Fibroblast of lung (primary cell): Measurements from ENCODE around the gene REPIN1. TPM values are rescaled to one million over a fixed set of nuclear protein-coding genes. Genes with fewer than 3 reads are reported as not detected.
A peak's percentile ranks its signal among the peaks of the same experiment; 100 is the strongest.

Experiments used
- DNase-seq, 2 donors: peaks; one replicate each; pipeline versions ENCODE4 v3.0.0 to v3.0.0-alpha.2; 2010; ENCODE audit warnings: low read depth in 2 of 2
- H2AFZ ChIP-seq: 2 replicates; pipeline ENCODE4 v1.5.1; 2012; ENCODE audit warnings: low read length, control low read depth, inconsistent platforms
- H3K27ac ChIP-seq: 2 replicates; pipeline ENCODE4 v1.5.1; 2011; ENCODE audit warnings: low read length, control low read depth; ENCODE audit not compliant: insufficient read depth
- H3K27me3 ChIP-seq: 2 replicates; pipeline ENCODE4 v1.5.1; 2011; ENCODE audit warnings: mild to moderate bottlenecking, low read length; ENCODE audit not compliant: control insufficient read depth, insufficient read depth
- H3K36me3 ChIP-seq: 2 replicates; pipeline ENCODE4 v1.5.1; 2011; ENCODE audit warnings: low read length; ENCODE audit not compliant: control insufficient read depth, insufficient read depth
- H3K4me1 ChIP-seq: 2 replicates; pipeline ENCODE4 v1.5.1; 2011; ENCODE audit warnings: low read length; ENCODE audit not compliant: control insufficient read depth, insufficient read depth; ENCODE audit errors: extremely low read depth
- H3K4me2 ChIP-seq: 2 replicates; pipeline ENCODE4 v1.5.1; 2011; ENCODE audit warnings: low read length, control low read depth; ENCODE audit not compliant: insufficient read depth; ENCODE audit errors: extremely low read depth
- H3K4me3 ChIP-seq, 4 experiments: fragments of 200-600 bp in 1 of 4; sonication (generic) in 1 of 4; replicated peaks in 1 of 4; 2 replicates each; pipeline ENCODE4 v1.5.1; 2011 to 2016; ENCODE audit warnings: low read length in 4 of 4, low read depth in 3 of 4, mild to moderate bottlenecking in 3 of 4, control low read depth in 2 of 4, inconsistent platforms in 1 of 4, mixed read lengths in 1 of 4; ENCODE audit not compliant: insufficient read depth in 1 of 4; ENCODE audit errors: control extremely low read depth in 1 of 4
- H3K79me2 ChIP-seq: 2 replicates; pipeline ENCODE4 v1.5.1; 2012; ENCODE audit warnings: mild to moderate bottlenecking, low read length, inconsistent platforms; ENCODE audit not compliant: control insufficient read depth, insufficient read depth
- H3K9ac ChIP-seq: 2 replicates; pipeline ENCODE4 v1.5.1; 2011; ENCODE audit warnings: mild to moderate bottlenecking, low read length, control low read depth; ENCODE audit not compliant: insufficient read depth
- H3K9me3 ChIP-seq: 2 replicates; pipeline ENCODE4 v1.5.1; 2012; ENCODE audit warnings: low read depth, low read length; ENCODE audit not compliant: control insufficient read depth, insufficient read depth
- H4K20me1 ChIP-seq: 2 replicates; pipeline ENCODE4 v1.5.1; 2011; ENCODE audit warnings: low read length; ENCODE audit not compliant: control insufficient read depth, insufficient read depth; ENCODE audit errors: extremely low read depth
- EZH2 ChIP-seq: IDR thresholded peaks from 2 replicates; pipeline ENCODE4 v1.5.1; 2012; ENCODE audit warnings: low read length, control low read depth, mild to moderate bottlenecking; ENCODE audit errors: missing control alignments
- polyA plus RNA-seq, 2 donors: library from polyadenylated mRNA; depleted of rRNA in 1 of 2; stranded (reverse) in 1 of 2; unstranded in 1 of 2; fragments of >200 nt; gene quantifications; 2 replicates each; pipeline ENCODE4 v1.2.1, GENCODE V29; 2011 to 2012; ENCODE audit warnings: missing spikeins in 1 of 2
- total RNA-seq: library from RNA; depleted of rRNA; stranded (reverse); fragments of >200 nt; gene quantifications from 2 replicates; pipeline ENCODE4 v1.2.1, GENCODE V29; 2014
- TF ChIP-seq, protein P1 (sequence below), 2 donors: IDR thresholded peaks in 1 of 2; conservative IDR thresholded peaks in 1 of 2; 1 replicate in 1 of 2; 2 replicates in 1 of 2; pipeline ENCODE4 v1.5.1; 2011 to 2012; ENCODE audit warnings: low read length in 2 of 2, control low read depth in 1 of 2, inconsistent platforms in 1 of 2, low read depth in 1 of 2, mild to moderate bottlenecking in 1 of 2

REPIN1 gene
- total and polyA plus RNA-seq, 2 donors (not counting 1 experiment from before 2014, with no cell fraction given): 20.8 to 41.3 TPM

DNA sequence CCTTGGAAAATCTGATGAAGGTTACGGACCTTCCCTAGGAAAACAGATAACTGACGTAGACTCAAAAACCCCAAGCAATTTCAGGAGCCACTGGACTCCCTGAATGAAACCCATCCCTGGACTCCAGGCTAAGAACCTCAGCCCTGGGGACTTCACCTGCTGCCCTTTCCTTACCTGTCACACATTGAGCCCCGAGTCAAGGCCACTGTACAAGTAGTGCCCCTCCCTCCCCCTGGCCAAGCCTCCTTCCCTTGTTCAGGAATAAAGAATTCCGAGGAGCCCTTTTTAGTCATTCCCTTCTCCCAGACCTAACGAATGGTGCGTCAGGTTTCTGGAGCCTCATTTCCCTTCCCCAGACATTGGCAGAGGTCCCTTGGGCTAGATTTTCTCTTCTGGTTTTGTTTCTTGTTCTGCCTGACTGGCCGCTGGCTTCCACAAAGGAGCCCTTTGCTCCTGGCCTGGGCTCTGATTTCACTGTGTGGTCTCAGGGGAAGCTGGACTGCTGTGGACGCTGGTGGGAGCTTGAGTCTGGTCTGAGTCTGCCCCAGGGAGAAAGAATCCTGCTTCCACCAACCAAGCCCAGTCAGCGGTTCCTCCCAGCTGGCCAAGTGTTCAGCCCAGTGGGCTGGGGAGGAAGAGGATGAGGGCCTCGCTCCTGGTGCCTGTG is 42.2 kb downstream of the REPIN1 start:
- peaks cover 8% of the 10 kb centered on the region for H3K4me1 ChIP-seq
- peaks cover 3% of the 10 kb centered on the region for H3K27me3 ChIP-seq
- H3K9me3 ChIP-seq: no peaks in the 10 kb centered on the region
- H3K9ac ChIP-seq: no peak overlapping the region
- H4K20me1 ChIP-seq: no peaks in the 10 kb centered on the region
- TF ChIP-seq, protein P1, sequence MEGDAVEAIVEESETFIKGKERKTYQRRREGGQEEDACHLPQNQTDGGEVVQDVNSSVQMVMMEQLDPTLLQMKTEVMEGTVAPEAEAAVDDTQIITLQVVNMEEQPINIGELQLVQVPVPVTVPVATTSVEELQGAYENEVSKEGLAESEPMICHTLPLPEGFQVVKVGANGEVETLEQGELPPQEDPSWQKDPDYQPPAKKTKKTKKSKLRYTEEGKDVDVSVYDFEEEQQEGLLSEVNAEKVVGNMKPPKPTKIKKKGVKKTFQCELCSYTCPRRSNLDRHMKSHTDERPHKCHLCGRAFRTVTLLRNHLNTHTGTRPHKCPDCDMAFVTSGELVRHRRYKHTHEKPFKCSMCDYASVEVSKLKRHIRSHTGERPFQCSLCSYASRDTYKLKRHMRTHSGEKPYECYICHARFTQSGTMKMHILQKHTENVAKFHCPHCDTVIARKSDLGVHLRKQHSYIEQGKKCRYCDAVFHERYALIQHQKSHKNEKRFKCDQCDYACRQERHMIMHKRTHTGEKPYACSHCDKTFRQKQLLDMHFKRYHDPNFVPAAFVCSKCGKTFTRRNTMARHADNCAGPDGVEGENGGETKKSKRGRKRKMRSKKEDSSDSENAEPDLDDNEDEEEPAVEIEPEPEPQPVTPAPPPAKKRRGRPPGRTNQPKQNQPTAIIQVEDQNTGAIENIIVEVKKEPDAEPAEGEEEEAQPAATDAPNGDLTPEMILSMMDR (conservative IDR thresholded peaks at IDR 0.05 in 1 of 2, IDR thresholded peaks at IDR 0.05 in 1 of 2; ENCODE audit: low read depth in 1 of 2, low read length in 2 of 2): no peak
- no peak for TF ChIP-seq EZH2
- no peak overlapping the region for H2AFZ ChIP-seq
- H3K36me3 ChIP-seq: no peaks in the 10 kb centered on the region
- no peak overlapping the region for H3K4me3 ChIP-seq
- peak in 1 of 2 donors; percentile 58 for DNase-seq
- H3K4me2 ChIP-seq: no peak overlapping the region
- no peak overlapping the region for H3K27ac ChIP-seq
- H3K79me2 ChIP-seq: no peaks in the 10 kb centered on the region

DNA sequence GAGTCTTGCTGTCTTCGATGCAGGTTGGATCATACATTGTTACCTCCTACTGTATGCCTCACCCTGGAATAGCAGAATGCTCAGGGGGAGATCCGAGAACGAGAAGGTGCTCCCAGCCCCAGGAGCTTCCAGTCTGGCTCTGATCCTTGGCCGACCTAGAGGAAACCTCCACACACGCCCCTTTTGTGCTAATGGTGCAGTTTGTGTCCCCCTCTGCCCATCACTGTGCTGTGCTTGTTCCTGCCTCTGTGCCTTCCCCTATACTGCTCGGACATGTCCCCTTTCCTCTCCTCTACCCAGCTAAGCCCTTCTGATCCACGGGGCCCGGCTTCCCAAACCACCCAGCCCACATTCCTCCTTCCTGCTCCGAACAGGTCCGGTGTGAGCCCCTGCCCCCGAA is 43.0 kb downstream of the REPIN1 start:
- no peak overlapping the region for H3K4me3 ChIP-seq

DNA sequence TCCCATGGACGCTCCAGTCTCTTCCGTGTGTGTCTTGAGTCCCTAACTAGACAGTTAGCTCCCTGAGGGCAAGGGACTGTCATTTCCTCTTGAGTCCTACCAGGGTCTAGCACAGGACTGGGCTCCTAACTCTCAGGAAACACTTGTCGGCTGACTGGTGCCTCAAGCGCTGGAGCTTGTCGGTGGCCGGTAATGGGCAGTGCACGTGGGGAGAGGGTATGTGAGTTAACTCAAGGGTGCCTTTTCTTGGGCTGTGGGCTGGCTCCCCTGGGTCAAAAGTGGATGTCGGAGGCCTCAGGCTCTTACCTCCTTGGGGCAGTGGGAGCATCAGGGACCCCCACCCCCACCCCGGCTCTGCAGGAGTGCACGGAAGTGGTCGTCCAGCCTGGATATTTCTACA is 43.4 kb downstream of the REPIN1 start:
- Histone ChIP-seq H3K9me3 (no peaks in the 10 kb centered on the region), H3K79me2 (no peaks in the 10 kb centered on the region), H3K27ac (no peak overlapping the region), H4K20me1 (no peaks in the 10 kb centered on the region), H3K36me3 (no peaks in the 10 kb centered on the region), H3K4me3 (no peak overlapping the region), H3K9ac (no peak overlapping the region), H3K4me2 (no peak overlapping the region), H2AFZ (no peak overlapping the region), H3K4me1 (no peaks in the 10 kb centered on the region), H3K27me3 (peaks cover 3% of the 10 kb centered on the region)
- no peak for DNase-seq
- no peak for TF ChIP-seq EZH2
- TF ChIP-seq, protein P1 (conservative IDR thresholded peaks at IDR 0.05 in 1 of 2, IDR thresholded peaks at IDR 0.05 in 1 of 2; ENCODE audit: low read depth in 1 of 2, low read length in 2 of 2): no peak

More for the DNA sequence above, 43.0 kb downstream of the REPIN1 start:
- Histone ChIP-seq H3K27me3 (peaks cover 3% of the 10 kb centered on the region), H3K9me3 (no peaks in the 10 kb centered on the region), H2AFZ (no peak overlapping the region), H3K9ac (no peak overlapping the region), H3K4me2 (no peak overlapping the region), H3K79me2 (no peaks in the 10 kb centered on the region), H3K36me3 (no peaks in the 10 kb centered on the region), H3K27ac (no peak overlapping the region), H3K4me1 (peaks cover 1% of the 10 kb centered on the region), H4K20me1 (no peaks in the 10 kb centered on the region)
- no peak for DNase-seq
- TF ChIP-seq, protein P1 (conservative IDR thresholded peaks at IDR 0.05 in 1 of 2, IDR thresholded peaks at IDR 0.05 in 1 of 2; ENCODE audit: low read depth in 1 of 2, low read length in 2 of 2): no peak
- TF ChIP-seq EZH2: no peak
